GM19372 (cell line): ENCODE results near the gene IRF4.
A peak's percentile ranks its signal among the peaks of the same experiment; 100 is the strongest.

ENCODE experiments used
- ATAC-seq: cut with Tn5 transposase; IDR thresholded peaks from one replicate; pipeline ENCODE4 v1.9.1; 2021; ENCODE audit warnings: mild to moderate bottlenecking, low read depth, moderate library complexity; ENCODE audit not compliant: unreplicated experiment

Gene IRF4

DNA sequence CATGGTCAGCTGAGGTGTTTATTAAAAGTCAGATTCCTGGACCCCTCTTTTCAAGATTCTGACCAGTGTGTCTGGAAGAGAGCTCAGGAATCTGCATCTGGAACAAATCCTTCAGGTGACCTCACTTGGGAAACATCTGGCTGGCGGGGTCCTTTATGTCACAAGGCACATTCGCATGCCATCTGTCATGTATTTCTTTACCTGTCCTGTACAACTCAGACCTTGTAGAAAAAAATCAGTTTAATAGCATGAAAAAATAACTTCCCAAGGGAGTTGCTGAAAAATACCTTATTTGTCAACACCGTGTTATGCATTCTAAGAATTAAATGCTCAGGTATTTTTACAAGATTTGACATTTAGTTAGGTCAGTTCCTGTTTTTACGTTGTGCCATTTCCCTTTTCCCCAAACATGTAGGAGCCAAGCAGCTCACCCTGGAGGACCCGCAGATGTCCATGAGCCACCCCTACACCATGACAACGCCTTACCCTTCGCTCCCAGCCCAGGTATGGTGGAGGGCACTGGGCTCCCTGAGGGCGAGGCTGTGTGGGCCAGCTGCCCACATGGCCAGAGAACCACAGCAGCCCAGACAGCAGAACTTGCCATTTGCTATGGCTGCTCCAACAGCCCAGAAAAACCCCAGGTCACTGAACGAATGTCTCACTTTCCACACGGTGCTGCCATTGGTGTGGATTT lies 4.0 kb downstream of the IRF4 start:
- ATAC-seq, result no peak

DNA sequence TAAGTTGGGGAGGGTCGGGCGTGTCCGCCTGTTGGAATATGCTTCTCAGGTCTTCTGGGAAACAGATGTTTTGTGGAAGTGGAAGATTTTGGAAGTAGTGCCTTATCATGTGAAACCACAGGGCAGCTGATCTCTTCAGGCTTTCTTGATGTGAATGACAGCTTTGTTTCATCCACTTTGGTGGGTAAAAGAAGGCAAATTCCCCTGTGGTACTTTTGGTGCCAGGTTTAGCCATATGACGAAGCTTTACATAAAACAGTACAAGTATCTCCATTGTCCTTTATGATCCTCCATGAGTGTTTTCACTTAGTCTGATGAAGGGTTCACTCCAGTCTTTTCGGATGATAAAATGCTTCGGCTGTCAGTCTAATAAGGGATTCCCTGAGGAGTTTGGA lies 4.6 kb downstream of the IRF4 start:
- no peak for ATAC-seq

DNA sequence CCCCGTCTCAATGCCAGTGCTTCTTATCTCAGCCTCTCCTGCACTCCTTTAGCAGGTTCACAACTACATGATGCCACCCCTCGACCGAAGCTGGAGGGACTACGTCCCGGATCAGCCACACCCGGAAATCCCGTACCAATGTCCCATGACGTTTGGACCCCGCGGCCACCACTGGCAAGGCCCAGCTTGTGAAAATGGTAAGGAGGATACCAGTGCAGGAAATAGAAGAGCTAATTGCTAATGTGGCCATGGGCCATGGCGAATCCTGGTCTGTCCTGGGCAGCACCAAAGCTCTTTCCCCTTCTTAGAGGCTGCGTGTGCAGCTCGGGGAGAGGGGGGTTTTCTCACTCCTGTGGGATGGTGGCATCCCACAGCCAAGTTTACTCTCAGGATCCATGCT lies 5.5 kb downstream of the IRF4 start:
- no peak for ATAC-seq

GRCh38 chr6:397604-398003 lies 6.1 kb downstream of the IRF4 start:
- ATAC-seq, result no peak

- ATAC-seq, result no peak
Measured at GRCh38 chr6:398065-398464, 6.5 kb downstream of the IRF4 start.

- no peak for ATAC-seq
Measured at GRCh38 chr6:398558-399078, 7.1 kb downstream of the IRF4 start.

DNA sequence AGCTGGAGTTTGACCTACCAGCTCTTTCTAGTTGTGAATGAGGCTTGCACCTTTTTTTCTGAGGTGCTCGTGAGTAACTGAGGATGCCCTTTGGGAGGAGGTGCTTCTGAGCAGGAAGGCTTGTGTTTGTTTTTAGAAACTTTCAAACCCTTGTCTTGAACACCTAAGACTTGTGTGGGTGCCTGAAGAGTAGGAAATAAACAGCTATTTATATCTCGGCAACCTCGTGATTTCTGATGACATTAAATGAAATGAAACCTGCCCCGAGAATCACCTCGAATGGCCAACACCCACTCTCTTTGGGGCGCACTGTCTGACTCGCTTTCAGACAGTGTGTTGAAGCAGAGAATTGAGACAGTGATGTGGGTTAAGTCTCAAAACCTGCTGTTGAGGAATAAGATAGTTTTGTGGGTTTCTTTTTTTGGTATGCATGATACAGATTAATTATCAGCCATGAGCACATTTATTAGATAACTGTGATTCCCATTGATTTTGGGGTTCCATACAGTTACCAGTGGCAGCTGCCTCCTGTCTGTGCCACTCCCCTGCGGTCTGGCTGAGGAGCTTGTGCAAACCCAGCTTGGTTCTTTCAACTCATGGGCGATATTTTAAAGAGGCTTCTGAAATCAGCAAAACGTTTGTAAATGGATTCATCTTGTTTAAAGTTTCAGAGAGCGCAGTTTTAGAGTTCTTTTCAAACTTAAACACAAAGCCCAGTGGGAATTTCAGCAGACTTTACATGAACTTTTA lies 8.4 kb downstream of the IRF4 start:
- peak; percentile 64 for ATAC-seq

DNA sequence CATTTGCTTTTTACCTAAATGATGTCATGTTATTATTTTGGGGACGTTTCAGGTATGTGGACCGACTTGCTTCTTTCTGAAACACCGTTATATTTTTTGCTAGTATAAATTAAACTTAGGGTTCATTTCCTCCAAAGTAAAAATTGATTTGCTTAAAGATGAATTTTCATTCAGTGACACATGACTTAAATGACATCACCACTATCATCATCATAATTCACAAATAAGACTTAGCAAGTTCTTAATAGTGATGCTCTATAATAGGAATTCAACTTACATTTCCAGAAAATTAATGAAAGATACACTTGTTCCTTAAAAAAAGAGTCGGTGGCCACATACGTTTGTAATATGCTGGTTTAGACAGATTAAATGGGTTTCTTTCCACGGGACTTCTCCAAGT lies 9.3 kb downstream of the IRF4 start:
- no peak for ATAC-seq

DNA sequence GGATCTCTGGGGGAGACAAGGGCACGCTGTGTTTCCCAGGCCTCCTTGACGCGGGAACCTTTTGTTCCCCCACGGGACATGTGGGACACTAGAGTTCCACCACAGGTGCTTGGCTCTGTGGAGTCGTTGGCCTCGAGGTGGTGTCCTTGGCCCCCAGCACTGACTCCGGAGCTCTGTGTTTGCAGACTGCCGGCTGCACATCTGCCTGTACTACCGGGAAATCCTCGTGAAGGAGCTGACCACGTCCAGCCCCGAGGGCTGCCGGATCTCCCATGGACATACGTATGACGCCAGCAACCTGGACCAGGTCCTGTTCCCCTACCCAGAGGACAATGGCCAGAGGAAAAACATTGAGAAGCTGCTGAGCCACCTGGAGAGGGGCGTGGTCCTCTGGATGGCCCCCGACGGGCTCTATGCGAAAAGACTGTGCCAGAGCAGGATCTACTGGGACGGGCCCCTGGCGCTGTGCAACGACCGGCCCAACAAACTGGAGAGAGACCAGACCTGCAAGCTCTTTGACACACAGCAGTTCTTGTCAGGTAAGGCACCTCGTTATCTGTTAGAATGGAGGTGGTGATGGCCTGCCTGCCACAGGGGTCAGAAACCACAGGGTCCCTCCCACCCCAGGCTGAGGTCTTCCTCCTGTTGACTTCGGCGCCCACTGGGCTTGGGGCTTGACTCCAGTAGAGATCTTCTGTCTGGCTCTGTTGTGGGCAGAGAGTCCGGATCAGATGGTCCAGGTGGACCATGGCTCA lies 9.9 kb downstream of the IRF4 start:
- no peak for ATAC-seq

DNA sequence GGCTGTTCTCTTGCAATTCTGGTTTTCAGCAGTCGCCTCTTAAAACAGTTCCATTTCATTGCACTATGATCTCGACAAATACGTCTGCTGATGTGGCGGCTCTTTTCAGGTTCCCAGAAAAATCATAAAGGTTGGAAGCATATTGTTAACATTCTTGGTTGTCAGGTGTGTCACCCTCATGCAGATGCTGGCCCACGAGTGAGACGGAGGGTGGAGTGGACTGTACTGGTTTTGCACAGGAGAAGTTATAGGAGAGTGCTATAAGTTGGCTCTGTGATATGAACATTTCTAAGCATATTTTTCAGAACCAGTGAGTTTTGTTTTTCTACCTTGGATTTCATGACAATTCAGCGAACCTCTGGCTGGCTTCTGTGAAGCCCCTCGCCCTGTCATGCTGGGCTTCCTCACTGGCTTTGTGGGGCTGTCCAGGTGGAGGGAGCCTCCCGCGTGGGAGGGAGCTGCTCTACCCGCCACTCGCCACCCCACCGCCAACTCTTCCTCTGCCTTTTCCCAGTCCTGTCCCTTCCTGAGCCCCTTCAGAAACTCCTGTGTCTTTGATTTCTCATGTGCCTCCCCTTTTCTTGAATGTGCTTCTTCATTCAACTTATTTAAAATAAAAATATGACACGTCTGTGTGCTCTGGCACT lies 10.6 kb downstream of the IRF4 start:
- ATAC-seq, result no peak

GRCh38 chr6:402901-403658 lies 11.5 kb downstream of the IRF4 start:
- no peak for ATAC-seq

GRCh38 chr6:403659-404655 lies 12.4 kb downstream of the IRF4 start:
- ATAC-seq, result no peak

DNA sequence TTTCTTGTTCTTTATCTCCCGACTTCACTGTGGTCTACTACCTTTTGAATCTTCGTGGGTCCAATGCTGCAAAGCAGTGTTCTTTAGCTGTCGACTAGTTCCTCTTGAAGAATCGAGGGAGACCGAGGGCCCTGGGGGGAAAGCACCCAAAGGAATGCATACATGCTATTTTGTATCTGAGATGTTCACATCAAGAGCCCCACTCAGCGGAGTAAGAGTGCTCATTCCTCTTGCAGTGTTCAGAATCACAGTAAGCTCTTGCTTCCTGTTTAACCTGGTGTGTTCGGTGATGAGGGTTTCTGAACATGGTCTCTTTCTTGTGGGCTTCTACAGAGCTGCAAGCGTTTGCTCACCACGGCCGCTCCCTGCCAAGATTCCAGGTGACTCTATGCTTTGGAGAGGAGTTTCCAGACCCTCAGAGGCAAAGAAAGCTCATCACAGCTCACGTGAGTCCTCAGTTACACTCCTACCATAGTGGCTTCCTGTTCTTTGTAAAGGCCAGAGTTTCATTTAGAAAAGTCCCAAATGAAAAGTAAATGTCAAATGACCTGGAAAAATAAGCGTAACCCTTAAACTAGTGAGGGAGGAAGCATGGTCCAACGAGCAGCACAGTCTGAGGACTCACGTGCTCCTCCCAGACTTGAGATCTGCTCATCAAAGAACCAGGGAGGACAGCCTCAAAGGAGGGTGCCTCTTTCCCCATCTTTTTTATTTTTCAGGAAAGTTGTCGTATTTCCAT lies 13.3 kb downstream of the IRF4 start:
- no peak for ATAC-seq

GRCh38 chr6:408148-408547 lies 16.6 kb downstream of the IRF4 start:
- no peak for ATAC-seq

GRCh38 chr6:408599-409102 lies 17.1 kb downstream of the IRF4 start:
- no peak for ATAC-seq

GRCh38 chr6:409370-409972 lies 17.9 kb downstream of the IRF4 start:
- ATAC-seq, result no peak

GRCh38 chr6:410555-411395 lies 19.2 kb downstream of the IRF4 start:
- ATAC-seq, result no peak
